Neural cell (in vitro differentiated cells): ENCODE measurements around the gene ID4. TPM values are rescaled to one million over a fixed set of nuclear protein-coding genes. Genes with fewer than 3 reads are reported as not detected.

Source experiments
- H2AFZ ChIP-seq: fragments of 200-600, 300-800 bp; sonication (generic), shearing (Covaris generic); 2 replicates; pipeline ENCODE4 v1.6.0; 2014; ENCODE audit warnings: low read depth, mild to moderate bottlenecking, antibody characterized with exemption, low read length, moderate library complexity
- H3F3A ChIP-seq: fragments of 200-600 bp; shearing (Covaris generic); 2 replicates; pipeline ENCODE4 v1.6.1; 2016; ENCODE audit warnings: mild to moderate bottlenecking, moderate library complexity, mixed read lengths, antibody characterized with exemption, low read length; ENCODE audit not compliant: insufficient read depth, poor library complexity, severe bottlenecking
- H3K27ac ChIP-seq: fragments of 200-600, 300-800 bp; sonication (generic), shearing (Covaris generic); 2 replicates; pipeline ENCODE4 v1.5.1; 2014; ENCODE audit warnings: mild to moderate bottlenecking, low read length, moderate library complexity
- H3K27me3 ChIP-seq: fragments of 300-800, 200-600 bp; sonication (generic), shearing (Covaris generic); 2 replicates; pipeline ENCODE4 v1.6.0; 2014; ENCODE audit warnings: mild to moderate bottlenecking, low read depth, low read length, moderate library complexity; ENCODE audit not compliant: insufficient read depth
- H3K36me3 ChIP-seq: fragments of 300-800, 200-600 bp; sonication (generic), shearing (Covaris generic); 2 replicates; pipeline ENCODE4 v1.5.1; 2014; ENCODE audit warnings: mild to moderate bottlenecking, antibody characterized with exemption, low read length, moderate library complexity; ENCODE audit not compliant: insufficient read depth
- H3K4me2 ChIP-seq: fragments of 300-800, 200-600 bp; sonication (generic), shearing (Covaris generic); 2 replicates; pipeline ENCODE4 v1.6.0; 2014; ENCODE audit warnings: mild to moderate bottlenecking, low read length
- H3K4me3 ChIP-seq: fragments of 300-800, 200-600 bp; sonication (generic), shearing (Covaris generic); 2 replicates; pipeline ENCODE4 v1.5.1; 2014; ENCODE audit warnings: mild to moderate bottlenecking, low read length, moderate library complexity
- H3K79me2 ChIP-seq: fragments of 200-600 bp; shearing (Covaris generic); replicated peaks from 2 replicates; pipeline ENCODE4 v1.6.0; 2014; ENCODE audit warnings: mild to moderate bottlenecking, low read length, moderate library complexity; ENCODE audit not compliant: insufficient read depth
- H3K9ac ChIP-seq: fragments of 300-800, 200-600 bp; sonication (generic), shearing (Covaris generic); 2 replicates; pipeline ENCODE4 v1.6.1; 2016; ENCODE audit warnings: mild to moderate bottlenecking, low read length, mixed read lengths
- H3K9me2 ChIP-seq: fragments of 200-600 bp; shearing (Covaris generic); 2 replicates; pipeline ENCODE4 v1.6.1; 2016; ENCODE audit warnings: mild to moderate bottlenecking, low read length, mixed read lengths; ENCODE audit not compliant: insufficient read depth
- H3K9me3 ChIP-seq: fragments of 200-600, 300-800 bp; sonication (generic), shearing (Covaris generic); 2 replicates; pipeline ENCODE4 v1.6.1; 2016; ENCODE audit warnings: mild to moderate bottlenecking, mixed run types, low read length, moderate library complexity, mixed read lengths
- H4K20me1 ChIP-seq: fragments of 200-600 bp; shearing (Covaris generic); 2 replicates; pipeline ENCODE4 v1.6.1; 2016; ENCODE audit warnings: mild to moderate bottlenecking, mixed run types; ENCODE audit not compliant: insufficient read depth
- CTCF ChIP-seq: fragments of 450-650 bp; IDR thresholded peaks from 2 replicates; pipeline ENCODE4 v1.5.1; 2014; ENCODE audit warnings: antibody characterized with exemption, mild to moderate bottlenecking, moderate library complexity; ENCODE audit not compliant: poor library complexity, severe bottlenecking
- EP300 ChIP-seq: fragments of 450-650 bp; conservative IDR thresholded peaks from 2 replicates; pipeline ENCODE4 v1.6.1; 2014; ENCODE audit warnings: antibody characterized with exemption, mild to moderate bottlenecking, moderate library complexity; ENCODE audit not compliant: poor library complexity, severe bottlenecking
- EZH2 ChIP-seq: fragments of 200-600, 300-800 bp; shearing (Covaris generic), sonication (generic); IDR thresholded peaks from 2 replicates; pipeline ENCODE4 v1.6.1; 2014; ENCODE audit warnings: antibody characterized with exemption, low read length, borderline replicate concordance, mild to moderate bottlenecking; ENCODE audit not compliant: insufficient read depth, poor library complexity, severe bottlenecking
- MXI1 ChIP-seq: fragments of 450-650 bp; conservative IDR thresholded peaks from 2 replicates; pipeline ENCODE4 v1.6.1; 2014; ENCODE audit warnings: antibody characterized with exemption, mild to moderate bottlenecking; ENCODE audit not compliant: poor library complexity, severe bottlenecking
- POLR2AphosphoS5 ChIP-seq: IDR thresholded peaks from 2 replicates; pipeline ENCODE4 v1.6.1; 2012
- RAD21 ChIP-seq: fragments of 450-650 bp; conservative IDR thresholded peaks from 2 replicates; pipeline ENCODE4 v1.6.1; 2014; ENCODE audit warnings: antibody characterized with exemption, mild to moderate bottlenecking, moderate library complexity
- REST ChIP-seq: IDR thresholded peaks from 2 replicates; pipeline ENCODE4 v1.6.1; 2012; ENCODE audit warnings: borderline replicate concordance
- SMC3 ChIP-seq: fragments of 450-650 bp; conservative IDR thresholded peaks from 2 replicates; pipeline ENCODE4 v1.6.1; 2014; ENCODE audit warnings: antibody characterized with exemption, mild to moderate bottlenecking, moderate library complexity; ENCODE audit not compliant: poor library complexity
- TAF1 ChIP-seq: IDR thresholded peaks from 2 replicates; pipeline ENCODE4 v1.6.1; 2012; ENCODE audit warnings: low read depth
- polyA plus RNA-seq: library from polyadenylated mRNA; depleted of rRNA; stranded (reverse); fragments of >200 nt; gene quantifications from 2 replicates; pipeline ENCODE4 v1.2.3, GENCODE V29; 2014

Gene ID4
- polyA plus RNA-seq, 1 donor from 2014 or later = 506 TPM

GRCh38 chr6:19864285-19864684 is 27.1 kb downstream of the ID4 start:
- no peak for TF ChIP-seq POLR2AphosphoS5
- no peak for TF ChIP-seq EP300
- no peak for TF ChIP-seq TAF1
- no peaks in the 10 kb centered on the region for H3K36me3 ChIP-seq
- no peaks in the 10 kb centered on the region for H3K79me2 ChIP-seq
- H3K27me3 ChIP-seq = no peaks in the 10 kb centered on the region
- H2AFZ ChIP-seq = no peak overlapping the region
- H3F3A ChIP-seq = peaks cover 13% of the 10 kb centered on the region
- H3K4me3 ChIP-seq = no peak overlapping the region
- no peak overlapping the region for H3K4me2 ChIP-seq
- no peaks in the 10 kb centered on the region for H3K9me2 ChIP-seq
- H3K9me3 ChIP-seq = no peaks in the 10 kb centered on the region
- H4K20me1 ChIP-seq = no peaks in the 10 kb centered on the region
- H3K9ac ChIP-seq = no peak overlapping the region
- peak overlapping the region; percentile 98 for H3K27ac ChIP-seq

GRCh38 chr6:19865178-19865577 is 28.0 kb downstream of the ID4 start:
- H3K4me3 ChIP-seq = peak overlapping the region; percentile 59
- H3F3A ChIP-seq = peaks cover 13% of the 10 kb centered on the region
- H4K20me1 ChIP-seq = no peaks in the 10 kb centered on the region
- no peaks in the 10 kb centered on the region for H3K79me2 ChIP-seq
- H3K9ac ChIP-seq = peak overlapping the region; percentile 82
- no peaks in the 10 kb centered on the region for H3K9me3 ChIP-seq
- H3K36me3 ChIP-seq = no peaks in the 10 kb centered on the region
- peak overlapping the region; percentile 98 for H3K27ac ChIP-seq
- H2AFZ ChIP-seq = no peak overlapping the region
- TF ChIP-seq CTCF (no peak), SMC3 (no peak), MXI1 (no peak), EP300 (no peak), POLR2AphosphoS5 (no peak), TAF1 (no peak)
- H3K27me3 ChIP-seq = no peaks in the 10 kb centered on the region
- no peaks in the 10 kb centered on the region for H3K9me2 ChIP-seq
- H3K4me2 ChIP-seq = peak overlapping the region; percentile 5

GRCh38 chr6:19866173-19866984 is 29.2 kb downstream of the ID4 start:
- no peaks in the 10 kb centered on the region for H3K9me2 ChIP-seq
- peaks cover 13% of the 10 kb centered on the region for H3F3A ChIP-seq
- H3K27ac ChIP-seq = peak overlapping the region; percentile 98
- peak overlapping the region; percentile 82 for H3K9ac ChIP-seq
- H4K20me1 ChIP-seq = no peaks in the 10 kb centered on the region
- no peaks in the 10 kb centered on the region for H3K9me3 ChIP-seq
- peak overlapping the region; percentile 89 for H3K4me2 ChIP-seq
- no peaks in the 10 kb centered on the region for H3K79me2 ChIP-seq
- peak; percentile 45 for TF ChIP-seq MXI1
- peak; percentile 95 for TF ChIP-seq REST
- TF ChIP-seq EP300 = peak; percentile 95
- TF ChIP-seq POLR2AphosphoS5 = peak; percentile 94
- peak; percentile 26 for TF ChIP-seq TAF1
- peak; percentile 25 for TF ChIP-seq CTCF
- no peak for TF ChIP-seq EZH2
- peak; percentile 40 for TF ChIP-seq SMC3
- TF ChIP-seq RAD21 = no peak
- H3K27me3 ChIP-seq = no peaks in the 10 kb centered on the region
- no peaks in the 10 kb centered on the region for H3K36me3 ChIP-seq
- H2AFZ ChIP-seq = peak overlapping the region; percentile 42
- H3K4me3 ChIP-seq = peak overlapping the region; percentile 59
